ENCODE data around the gene F2R.

F2R gene

GRCh38 chr5:76723266-76723665 lies 7.3 kb downstream of the F2R start:
- no peaks in the 10 kb centered on the region for H3K9me3 ChIP-seq (ENCODE audit: insufficient read depth, low read length)
- H4K20me1 ChIP-seq (ENCODE audit: insufficient read depth, low read length) = no peaks in the 10 kb centered on the region
- H3K4me1 ChIP-seq (ENCODE audit: low read length) = peaks cover 16% of the 10 kb centered on the region
- no peaks in the 10 kb centered on the region for H3K27me3 ChIP-seq (ENCODE audit: low read depth, low read length)
- H2AFZ ChIP-seq (ENCODE audit: low read depth, low read length) = no peak overlapping the region
- no peak overlapping the region for H3K4me2 ChIP-seq (ENCODE audit: low read length)
- no peaks in the 10 kb centered on the region for H3K36me3 ChIP-seq (replicated peaks; ENCODE audit: low read depth, low read length)
- TF ChIP-seq EZH2phosphoT487 (IDR thresholded peaks at IDR 0.05; ENCODE audit: low read depth) = no peak
- no peak for TF ChIP-seq CTCF (IDR thresholded peaks at IDR 0.05; ENCODE audit: low read depth, low read length)
- H3K27ac ChIP-seq (ENCODE audit: low read length) = no peak overlapping the region
- H3K4me3 ChIP-seq (ENCODE audit: low read length) = no peak overlapping the region
- H3K9ac ChIP-seq (ENCODE audit: low read length) = no peak overlapping the region
- H3K79me2 ChIP-seq (ENCODE audit: low read length) = no peaks in the 10 kb centered on the region

GRCh38 chr5:76723906-76724305 lies 8.0 kb downstream of the F2R start:
- Histone ChIP-seq H3K79me2 (ENCODE audit: low read length) (no peaks in the 10 kb centered on the region), H3K4me3 (ENCODE audit: low read length) (no peak overlapping the region), H3K4me1 (ENCODE audit: low read length) (peaks cover 16% of the 10 kb centered on the region), H2AFZ (ENCODE audit: low read depth, low read length) (no peak overlapping the region), H4K20me1 (ENCODE audit: insufficient read depth, low read length) (no peaks in the 10 kb centered on the region), H3K27me3 (ENCODE audit: low read depth, low read length) (no peaks in the 10 kb centered on the region), H3K27ac (ENCODE audit: low read length) (no peak overlapping the region), H3K9ac (ENCODE audit: low read length) (no peak overlapping the region), H3K36me3 (replicated peaks; ENCODE audit: low read depth, low read length) (no peaks in the 10 kb centered on the region), H3K9me3 (ENCODE audit: insufficient read depth, low read length) (no peaks in the 10 kb centered on the region), H3K4me2 (ENCODE audit: low read length) (no peak overlapping the region)
- no peak for TF ChIP-seq CTCF (IDR thresholded peaks at IDR 0.05; ENCODE audit: low read depth, low read length)
- TF ChIP-seq EZH2phosphoT487 (IDR thresholded peaks at IDR 0.05; ENCODE audit: low read depth) = no peak

- Histone ChIP-seq H3K4me3 (ENCODE audit: low read length) (no peak overlapping the region), H3K9ac (ENCODE audit: low read length) (no peak overlapping the region), H3K4me1 (ENCODE audit: low read length) (peaks cover 16% of the 10 kb centered on the region), H3K4me2 (ENCODE audit: low read length) (no peak overlapping the region), H4K20me1 (ENCODE audit: insufficient read depth, low read length) (no peaks in the 10 kb centered on the region), H3K36me3 (replicated peaks; ENCODE audit: low read depth, low read length) (peaks cover under 1% of the 10 kb centered on the region), H3K79me2 (ENCODE audit: low read length) (no peaks in the 10 kb centered on the region), H3K9me3 (ENCODE audit: insufficient read depth, low read length) (peaks cover 1% of the 10 kb centered on the region; the same call in 1 of the 2 replicates), H2AFZ (ENCODE audit: low read depth, low read length) (no peak overlapping the region), H3K27me3 (ENCODE audit: low read depth, low read length) (no peaks in the 10 kb centered on the region), H3K27ac (ENCODE audit: low read length) (no peak overlapping the region)
- TF ChIP-seq EZH2phosphoT487 (IDR thresholded peaks at IDR 0.05; ENCODE audit: low read depth) = no peak
- no peak for TF ChIP-seq CTCF (IDR thresholded peaks at IDR 0.05; ENCODE audit: low read depth, low read length)
Observed at GRCh38 chr5:76724871-76725270, 8.9 kb downstream of the F2R start.

- TF ChIP-seq CTCF (IDR thresholded peaks at IDR 0.05; ENCODE audit: low read depth, low read length) (no peak), EZH2phosphoT487 (IDR thresholded peaks at IDR 0.05; ENCODE audit: low read depth) (no peak)
- Histone ChIP-seq H3K4me3 (ENCODE audit: low read length) (no peak overlapping the region), H3K27ac (ENCODE audit: low read length) (no peak overlapping the region), H3K27me3 (ENCODE audit: low read depth, low read length) (no peaks in the 10 kb centered on the region), H4K20me1 (ENCODE audit: insufficient read depth, low read length) (no peaks in the 10 kb centered on the region), H3K9ac (ENCODE audit: low read length) (no peak overlapping the region), H2AFZ (ENCODE audit: low read depth, low read length) (no peak overlapping the region), H3K9me3 (ENCODE audit: insufficient read depth, low read length) (peaks cover 13% of the 10 kb centered on the region; the same call in 1 of the 2 replicates), H3K4me2 (ENCODE audit: low read length) (no peak overlapping the region), H3K4me1 (ENCODE audit: low read length) (peaks cover 20% of the 10 kb centered on the region), H3K79me2 (ENCODE audit: low read length) (no peaks in the 10 kb centered on the region), H3K36me3 (replicated peaks; ENCODE audit: low read depth, low read length) (peaks cover 13% of the 10 kb centered on the region)
Observed at GRCh38 chr5:76728965-76729364, 13.0 kb downstream of the F2R start.

Data from OCI-LY3 (cell line).